SU-DHL-6 (cell line): ENCODE data around the gene TSPAN13.

Experiments
- CTCF ChIP-seq: fragments of 200-600 bp; sonication (generic); IDR thresholded peaks from one replicate; pipeline ENCODE4 v1.5.1; 2017; ENCODE audit warnings: antibody characterized with exemption, mild to moderate bottlenecking, low read length, moderate library complexity; ENCODE audit not compliant: insufficient read depth, poor library complexity, severe bottlenecking
- EZH2phosphoT487 ChIP-seq: fragments of 200-600 bp; sonication (generic), shearing (Covaris generic); conservative IDR thresholded peaks from 2 replicates; pipeline ENCODE4 v1.6.1; 2018; ENCODE audit warnings: mild to moderate bottlenecking, antibody characterized with exemption, low read length, moderate library complexity, mixed read lengths

GRCh38 chr7:16805441-16805840 is 51.9 kb downstream of the TSPAN13 start:
- TF ChIP-seq CTCF, result no peak
- no peak for TF ChIP-seq EZH2phosphoT487
